IPS-18c (cell line): ENCODE data around the gene KY.
"Not testable (repeated sequence)": the region's sequence is repeated elsewhere in the genome, so short reads cannot be mapped to it uniquely, and the experiment has no call there.

Experiments
- H3K4me3 ChIP-seq: 2 replicates; pipeline ENCODE4 v1.7.0; 2013; ENCODE audit warnings: low read depth, mild to moderate bottlenecking, low read length, moderate library complexity; ENCODE audit not compliant: insufficient read depth
- H3K9me3 ChIP-seq: one replicate; pipeline ENCODE4 v1.6.1; 2013; ENCODE audit warnings: mild to moderate bottlenecking, low read length, moderate library complexity; ENCODE audit not compliant: control insufficient read depth, insufficient read depth

The KY gene

GRCh38 chr3:134601539-134602439 lies 49.0 kb downstream of the KY start:
- H3K4me3 ChIP-seq, result no peak overlapping the region; the same call in 1 of the 2 replicates
- H3K9me3 ChIP-seq, result peaks cover 2% of the 10 kb centered on the region

DNA sequence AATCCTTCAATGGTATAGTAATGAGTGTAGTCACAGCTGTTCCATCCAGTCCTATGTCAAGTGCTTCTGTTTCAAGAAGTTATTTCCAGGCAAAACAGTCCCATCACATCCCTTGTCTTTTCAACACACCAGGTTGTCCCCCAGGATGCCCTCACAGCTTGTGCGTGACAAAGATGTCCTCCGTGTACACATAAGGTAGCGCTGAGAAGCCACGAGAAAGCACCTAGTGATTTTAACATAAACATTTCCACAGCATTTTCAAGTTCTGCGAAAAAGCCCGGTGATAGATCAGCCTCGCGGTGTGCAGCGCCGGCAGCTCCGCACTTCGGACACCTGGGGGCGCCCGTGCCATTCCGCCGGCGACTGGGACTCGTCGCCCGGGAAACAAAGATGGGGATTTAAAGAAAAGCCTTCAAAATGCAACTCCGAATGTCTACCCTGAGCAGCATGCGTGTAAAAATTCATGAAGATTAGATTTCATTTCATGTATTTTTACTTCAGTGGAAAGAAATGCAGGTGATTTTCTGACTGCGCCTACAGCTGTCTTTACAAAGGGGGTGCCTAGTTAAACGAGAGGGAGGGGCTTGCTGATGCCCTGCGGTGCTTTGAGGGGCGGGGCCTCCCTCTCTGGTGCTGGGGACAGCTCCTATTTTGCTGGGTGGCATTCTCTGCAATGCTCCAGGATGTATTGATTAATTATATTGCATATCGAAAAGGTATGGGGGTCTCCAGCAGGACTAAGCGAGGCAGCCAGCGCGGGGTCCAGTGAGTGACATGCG lies 49.9 kb downstream of the KY start:
- H3K4me3 ChIP-seq, result peak overlapping the region; percentile 57; the same call in 1 of the 2 replicates
- peaks cover 2% of the 10 kb centered on the region for H3K9me3 ChIP-seq

DNA sequence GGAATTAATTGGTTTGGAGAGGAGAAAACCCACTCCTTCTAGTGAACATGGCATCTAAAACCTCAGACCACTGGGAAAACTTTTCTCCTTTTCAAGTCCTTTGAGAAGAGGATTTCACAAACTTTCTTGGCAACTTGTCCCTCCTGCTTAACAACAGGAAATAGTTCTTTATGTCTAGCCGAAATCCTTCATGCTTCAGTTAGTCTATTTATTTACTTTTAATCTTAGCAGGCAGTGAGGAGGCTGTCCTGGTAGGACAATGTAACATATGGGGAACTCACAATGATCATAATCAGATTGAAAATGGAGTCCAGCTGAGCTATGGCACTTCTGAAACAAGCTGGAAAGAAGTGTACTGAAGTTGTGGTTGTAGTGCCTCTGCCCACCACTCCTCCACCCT lies 50.6 kb downstream of the KY start:
- no peak overlapping the region for H3K4me3 ChIP-seq

GRCh38 chr3:134598763-134599545 lies 51.9 kb downstream of the KY start:
- peaks cover 2% of the 10 kb centered on the region for H3K9me3 ChIP-seq
- no peak overlapping the region for H3K4me3 ChIP-seq

More for the DNA sequence above, 50.6 kb downstream of the KY start:
- H3K9me3 ChIP-seq, result peaks cover 2% of the 10 kb centered on the region

GRCh38 chr3:134597390-134597970 lies 53.3 kb downstream of the KY start:
- H3K9me3 ChIP-seq, result no peaks in the 10 kb centered on the region
- H3K4me3 ChIP-seq, result no peak overlapping the region

DNA sequence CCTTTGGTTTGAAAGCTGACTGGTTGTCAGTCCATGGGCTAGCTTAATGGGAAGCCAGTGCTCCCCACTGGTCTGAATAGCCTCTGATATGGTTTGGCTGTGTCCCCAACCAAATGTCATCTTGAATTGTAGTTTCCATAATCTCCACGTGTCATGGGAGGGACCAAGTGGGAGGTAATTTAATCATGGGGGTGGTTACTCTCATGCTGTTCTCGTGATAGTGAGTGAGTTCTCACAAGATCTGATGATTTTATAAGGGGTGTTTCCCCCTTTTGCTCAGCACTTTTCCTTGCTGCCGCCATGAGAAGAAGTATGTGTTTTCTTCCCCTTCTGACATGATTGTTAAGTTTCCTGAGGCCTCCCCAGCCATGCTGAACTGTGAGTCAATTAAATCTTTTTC lies 55.8 kb downstream of the KY start:
- H3K4me3 ChIP-seq, H3K9me3 ChIP-seq: not testable (repeated sequence)

- Histone ChIP-seq H3K9me3 (no peaks in the 10 kb centered on the region), H3K4me3 (no peak overlapping the region)
Observed at GRCh38 chr3:134594331-134594741, 56.5 kb downstream of the KY start.

DNA sequence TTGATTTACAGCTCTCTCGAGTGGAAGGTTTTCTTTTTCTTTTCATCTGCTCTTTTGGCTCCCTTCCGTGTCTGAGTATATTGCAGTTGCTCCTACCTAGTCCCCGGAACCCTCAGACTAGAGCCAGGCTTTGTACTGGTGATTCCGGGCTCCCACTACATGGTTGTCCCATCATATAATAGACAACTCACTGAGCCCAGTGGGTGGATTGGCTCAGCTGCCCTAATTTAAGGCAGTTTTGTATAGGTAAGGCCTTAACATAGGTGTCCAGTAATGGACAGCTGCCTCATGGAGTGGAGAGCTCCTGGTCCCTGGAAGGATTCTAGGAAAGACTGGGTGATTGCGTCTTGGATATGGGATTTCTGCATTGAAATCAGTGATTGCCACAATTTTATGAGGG lies 58.0 kb downstream of the KY start:
- H3K4me3 ChIP-seq, result no peak overlapping the region
- H3K9me3 ChIP-seq, result no peaks in the 10 kb centered on the region

GRCh38 chr3:134590766-134591165 lies 60.1 kb downstream of the KY start:
- H3K9me3 ChIP-seq, result no peaks in the 10 kb centered on the region
- no peak overlapping the region for H3K4me3 ChIP-seq

GRCh38 chr3:134579141-134579665 lies 71.6 kb downstream of the KY start:
- no peak overlapping the region for H3K4me3 ChIP-seq
- no peaks in the 10 kb centered on the region for H3K9me3 ChIP-seq

DNA sequence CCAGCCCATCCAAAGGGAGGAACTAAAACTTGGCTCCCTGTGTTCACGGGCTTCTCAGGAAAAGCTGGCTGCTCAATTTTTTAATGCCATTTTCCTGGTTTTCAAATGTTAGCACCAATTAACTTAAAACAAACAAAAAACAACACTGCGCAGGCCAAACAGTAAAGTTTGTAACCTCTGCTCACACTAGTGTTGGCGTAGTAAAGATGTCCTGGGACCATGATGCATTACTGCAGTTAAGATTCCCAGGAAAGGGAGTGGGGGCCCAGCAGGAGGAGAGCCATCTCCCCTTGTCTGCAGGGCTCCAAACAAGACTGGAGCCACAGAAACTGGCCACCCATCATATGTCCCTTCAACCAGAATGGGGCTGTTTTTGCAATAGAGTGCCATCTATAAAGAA lies 74.0 kb downstream of the KY start:
- Histone ChIP-seq H3K4me3 (no peak overlapping the region), H3K9me3 (no peaks in the 10 kb centered on the region)

- no peak overlapping the region for H3K4me3 ChIP-seq
- H3K9me3 ChIP-seq, result no peaks in the 10 kb centered on the region
Observed at GRCh38 chr3:134576426-134576825, 74.4 kb downstream of the KY start.

DNA sequence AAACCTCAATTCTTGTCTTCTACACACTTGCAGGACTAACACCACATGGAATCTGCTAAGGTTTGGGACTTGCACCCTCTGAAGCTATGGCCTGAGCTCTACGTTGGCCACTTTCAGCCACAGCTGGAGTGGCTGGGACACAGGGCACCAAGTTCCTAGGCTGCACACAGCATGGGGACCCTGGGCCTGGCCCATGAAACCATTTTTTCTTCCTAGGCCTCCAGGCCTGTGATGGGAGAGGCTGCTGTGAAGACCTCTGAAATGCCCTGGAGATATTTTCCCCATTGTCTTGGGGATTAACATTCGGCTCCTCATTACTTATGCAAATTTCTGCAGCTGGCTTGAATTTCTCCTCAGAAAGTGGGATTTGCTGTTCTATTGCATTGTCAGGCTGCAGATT lies 80.9 kb downstream of the KY start:
- H3K9me3 ChIP-seq, H3K4me3 ChIP-seq: not testable (repeated sequence)

DNA sequence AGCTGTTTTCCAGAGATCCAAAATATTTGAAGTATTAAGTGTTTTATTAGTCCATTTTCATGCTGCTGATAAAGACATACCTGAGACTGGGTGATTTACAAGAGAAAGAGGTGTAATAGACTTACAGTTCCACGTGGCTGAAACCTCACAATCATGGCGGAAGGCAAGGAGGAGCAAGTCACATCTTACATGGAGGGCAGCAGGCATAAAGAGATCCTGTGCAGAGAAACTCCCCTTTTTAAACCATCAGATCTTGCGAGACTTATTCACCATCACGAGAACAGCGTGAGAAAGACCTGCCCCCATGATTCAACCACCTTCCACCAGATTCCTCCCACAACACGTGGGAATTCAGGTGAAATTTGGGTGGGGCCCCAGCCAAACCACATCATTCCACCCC lies 82.0 kb downstream of the KY start:
- H3K9me3 ChIP-seq, result peaks cover 2% of the 10 kb centered on the region

DNA sequence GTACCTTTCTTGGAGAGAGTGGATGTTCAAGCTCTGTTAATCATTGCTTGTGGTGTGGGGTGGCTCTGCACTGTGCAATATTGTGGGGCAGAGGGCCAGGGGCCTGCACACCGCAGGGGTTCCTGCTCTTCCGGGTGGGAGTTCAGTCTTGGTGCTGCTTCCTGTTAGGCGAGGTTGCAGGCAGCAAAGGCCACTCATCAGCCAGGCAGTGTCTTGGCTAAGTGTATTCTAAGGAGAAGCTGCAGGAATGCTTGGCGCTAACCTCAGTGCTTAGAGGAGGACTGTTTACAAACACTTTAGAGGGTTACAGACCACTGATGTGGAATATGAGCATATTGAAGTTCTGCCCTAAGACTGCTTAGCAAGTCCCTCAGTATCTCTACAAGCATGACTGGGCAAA lies 83.2 kb downstream of the KY start:
- H3K9me3 ChIP-seq, result peaks cover 2% of the 10 kb centered on the region
- H3K4me3 ChIP-seq, result no peak overlapping the region

More for the DNA sequence above, 82.0 kb downstream of the KY start:
- H3K4me3 ChIP-seq, result no peak overlapping the region

GRCh38 chr3:134564991-134565390 lies 85.8 kb downstream of the KY start:
- H3K4me3 ChIP-seq, result no peak overlapping the region
- H3K9me3 ChIP-seq, result no peaks in the 10 kb centered on the region

DNA sequence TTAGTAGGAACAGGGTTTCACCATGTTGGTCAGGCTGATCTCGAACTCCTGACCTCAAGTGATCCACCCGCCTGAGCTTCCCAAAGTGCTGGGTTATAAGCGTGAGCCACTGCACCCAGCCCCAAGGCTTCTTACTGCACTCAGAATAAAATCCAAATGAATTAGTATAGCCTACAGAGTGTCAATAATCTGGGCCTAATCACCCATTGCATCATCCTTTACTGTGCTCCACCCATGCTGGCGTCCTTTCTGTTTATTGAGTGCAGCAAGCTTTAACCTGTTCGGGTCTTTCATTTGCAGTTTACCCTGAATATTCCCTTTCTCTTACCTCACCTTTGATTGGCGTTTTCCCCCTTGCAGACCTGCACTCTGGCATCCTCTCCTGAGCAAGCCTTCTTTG lies 87.2 kb downstream of the KY start:
- Histone ChIP-seq H3K4me3 (no peak overlapping the region), H3K9me3 (no peaks in the 10 kb centered on the region)
